ENCODE results near the gene CPED1.
"Not testable (repeated sequence)": the region's sequence is repeated elsewhere in the genome, so short reads cannot be mapped to it uniquely, and the experiment has no call there.

Gene CPED1

GRCh38 chr7:121062671-121063279 lies 74.3 kb downstream of the CPED1 start:
- no peak overlapping the region for H3K4me3 ChIP-seq (replicated peaks; ENCODE audit: low read depth, low read length)
- TF ChIP-seq, protein P1, sequence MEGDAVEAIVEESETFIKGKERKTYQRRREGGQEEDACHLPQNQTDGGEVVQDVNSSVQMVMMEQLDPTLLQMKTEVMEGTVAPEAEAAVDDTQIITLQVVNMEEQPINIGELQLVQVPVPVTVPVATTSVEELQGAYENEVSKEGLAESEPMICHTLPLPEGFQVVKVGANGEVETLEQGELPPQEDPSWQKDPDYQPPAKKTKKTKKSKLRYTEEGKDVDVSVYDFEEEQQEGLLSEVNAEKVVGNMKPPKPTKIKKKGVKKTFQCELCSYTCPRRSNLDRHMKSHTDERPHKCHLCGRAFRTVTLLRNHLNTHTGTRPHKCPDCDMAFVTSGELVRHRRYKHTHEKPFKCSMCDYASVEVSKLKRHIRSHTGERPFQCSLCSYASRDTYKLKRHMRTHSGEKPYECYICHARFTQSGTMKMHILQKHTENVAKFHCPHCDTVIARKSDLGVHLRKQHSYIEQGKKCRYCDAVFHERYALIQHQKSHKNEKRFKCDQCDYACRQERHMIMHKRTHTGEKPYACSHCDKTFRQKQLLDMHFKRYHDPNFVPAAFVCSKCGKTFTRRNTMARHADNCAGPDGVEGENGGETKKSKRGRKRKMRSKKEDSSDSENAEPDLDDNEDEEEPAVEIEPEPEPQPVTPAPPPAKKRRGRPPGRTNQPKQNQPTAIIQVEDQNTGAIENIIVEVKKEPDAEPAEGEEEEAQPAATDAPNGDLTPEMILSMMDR (IDR thresholded peaks at IDR 0.05; ENCODE audit: low read depth, low read length, missing control alignments) = no peak
- DNase-seq (ENCODE audit: extremely low read depth, low read depth) = no peak

GRCh38 chr7:121067717-121068116 lies 79.2 kb downstream of the CPED1 start:
- H3K4me3 ChIP-seq (replicated peaks; ENCODE audit: low read depth, low read length); DNase-seq (ENCODE audit: extremely low read depth, low read depth): not testable (repeated sequence)

- DNase-seq (ENCODE audit: extremely low read depth, low read depth) = no peak
- TF ChIP-seq, protein P1 (IDR thresholded peaks at IDR 0.05; ENCODE audit: low read depth, low read length, missing control alignments) = no peak
- H3K4me3 ChIP-seq (replicated peaks; ENCODE audit: low read depth, low read length) = no peak overlapping the region
Measured at GRCh38 chr7:121069346-121070100, 81.0 kb downstream of the CPED1 start.

GRCh38 chr7:121071132-121071531 lies 82.6 kb downstream of the CPED1 start:
- DNase-seq (ENCODE audit: extremely low read depth, low read depth) = no peak
- H3K4me3 ChIP-seq (replicated peaks; ENCODE audit: low read depth, low read length) = no peak overlapping the region
- TF ChIP-seq, protein P1 (IDR thresholded peaks at IDR 0.05; ENCODE audit: low read depth, low read length, missing control alignments) = no peak

GRCh38 chr7:121071662-121072061 lies 83.2 kb downstream of the CPED1 start:
- TF ChIP-seq, protein P1 (IDR thresholded peaks at IDR 0.05; ENCODE audit: low read depth, low read length, missing control alignments) = no peak
- DNase-seq (ENCODE audit: extremely low read depth, low read depth) = no peak

DNA sequence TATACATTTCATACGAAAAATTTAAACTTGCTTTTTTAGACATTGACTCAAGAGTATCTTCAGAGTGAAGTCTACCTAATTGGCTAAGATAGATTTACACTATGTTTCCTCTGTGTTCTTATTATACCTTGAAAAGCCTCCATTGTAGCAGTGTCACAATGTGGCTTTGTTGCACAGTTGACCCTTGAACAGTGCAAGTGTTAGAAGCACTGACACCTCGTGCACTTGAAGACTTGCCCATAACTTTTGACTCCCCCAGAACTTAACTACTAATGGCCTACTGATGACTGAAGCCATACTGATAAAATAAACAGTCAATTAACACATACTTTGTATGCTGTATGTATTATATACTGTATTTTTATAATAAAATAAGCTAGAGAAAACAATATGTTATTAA lies 84.3 kb downstream of the CPED1 start:
- no peak overlapping the region for H3K4me3 ChIP-seq (replicated peaks; ENCODE audit: low read depth, low read length)
- no peak for DNase-seq (ENCODE audit: extremely low read depth, low read depth)
- TF ChIP-seq, protein P1 (IDR thresholded peaks at IDR 0.05; ENCODE audit: low read depth, low read length, missing control alignments) = no peak

More at GRCh38 chr7:121071662-121072061, 83.2 kb downstream of the CPED1 start:
- no peak overlapping the region for H3K4me3 ChIP-seq (replicated peaks; ENCODE audit: low read depth, low read length)

DNA sequence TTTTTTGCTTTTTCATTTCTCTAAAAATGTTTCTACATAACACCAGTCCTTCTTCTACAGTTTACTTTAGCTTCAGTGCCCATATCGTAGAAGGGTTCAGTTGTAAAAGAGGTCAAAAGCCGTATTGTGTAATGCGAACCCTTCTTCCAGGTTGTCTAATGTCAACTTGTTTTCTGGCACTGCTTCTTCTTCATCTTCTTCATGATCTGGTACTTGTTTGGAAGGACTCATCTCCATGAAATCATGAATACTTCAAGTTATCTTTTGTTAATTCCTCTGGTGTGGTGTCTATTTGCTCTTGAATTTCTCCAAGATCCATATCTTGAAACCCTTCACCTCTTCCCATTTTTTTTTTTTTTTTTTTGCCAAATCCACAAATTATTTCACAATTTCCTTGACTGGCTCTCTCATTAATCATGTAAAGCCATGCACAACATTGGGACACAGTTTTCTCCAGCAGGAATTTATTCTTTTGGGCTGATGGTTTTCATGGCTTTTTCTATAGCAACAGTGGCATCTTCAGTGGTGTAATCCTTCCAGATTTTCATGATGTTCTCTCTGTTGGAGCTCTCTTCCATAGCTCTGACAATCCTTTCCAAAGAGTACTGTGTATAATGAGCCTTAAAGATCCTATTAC lies 85.1 kb downstream of the CPED1 start:
- TF ChIP-seq, protein P1 (IDR thresholded peaks at IDR 0.05; ENCODE audit: low read depth, low read length, missing control alignments) = no peak
- H3K4me3 ChIP-seq (replicated peaks; ENCODE audit: low read depth, low read length) = no peak overlapping the region
- DNase-seq (ENCODE audit: extremely low read depth, low read depth) = no peak

DNA sequence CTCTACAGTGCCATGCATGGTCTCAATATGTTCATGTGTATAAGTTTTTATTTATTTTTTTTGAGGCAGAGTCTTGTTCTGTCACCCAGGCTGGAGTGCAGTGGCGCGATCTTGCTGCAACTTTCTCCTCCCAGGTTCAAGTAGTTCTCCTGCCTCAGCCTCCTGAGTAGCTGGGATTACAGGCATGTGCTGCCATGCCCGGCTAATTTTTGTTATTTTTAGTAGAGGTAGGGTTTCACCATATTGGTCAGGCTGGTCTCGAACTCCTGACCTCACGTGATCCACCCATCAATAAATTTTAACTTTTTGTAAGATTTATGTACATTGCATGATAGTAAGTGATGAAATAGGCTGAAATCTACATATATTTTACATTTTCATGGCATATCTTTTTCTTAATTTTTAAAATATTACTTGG lies 86.9 kb downstream of the CPED1 start:
- DNase-seq (ENCODE audit: extremely low read depth, low read depth); H3K4me3 ChIP-seq (replicated peaks; ENCODE audit: low read depth, low read length): not testable (repeated sequence)

All from HFF-Myc (cell line).